IPS-18a (cell line): ENCODE results near the gene NGEF.

ENCODE experiments used
- H3K27ac ChIP-seq: one replicate; pipeline ENCODE4 v1.5.1; 2013; ENCODE audit warnings: low read length
- H3K27me3 ChIP-seq: one replicate; pipeline ENCODE4 v1.6.1; 2013; ENCODE audit warnings: mild to moderate bottlenecking, low read length; ENCODE audit not compliant: control insufficient read depth, insufficient read depth
- H3K36me3 ChIP-seq: one replicate; pipeline ENCODE4 v1.6.1; 2013; ENCODE audit warnings: low read depth, low read length; ENCODE audit not compliant: control insufficient read depth
- H3K4me1 ChIP-seq: one replicate; pipeline ENCODE4 v1.6.1; 2013; ENCODE audit warnings: low read depth, low read length; ENCODE audit not compliant: control insufficient read depth
- H3K4me3 ChIP-seq: one replicate; pipeline ENCODE4 v1.5.1; 2013; ENCODE audit warnings: low read length
- H3K9ac ChIP-seq: one replicate; pipeline ENCODE4 v1.6.1; 2013; ENCODE audit warnings: mild to moderate bottlenecking, low read length, moderate library complexity
- H3K9me3 ChIP-seq: one replicate; pipeline ENCODE4 v1.6.1; 2013; ENCODE audit warnings: low read depth, low read length; ENCODE audit not compliant: control insufficient read depth

Gene NGEF

DNA sequence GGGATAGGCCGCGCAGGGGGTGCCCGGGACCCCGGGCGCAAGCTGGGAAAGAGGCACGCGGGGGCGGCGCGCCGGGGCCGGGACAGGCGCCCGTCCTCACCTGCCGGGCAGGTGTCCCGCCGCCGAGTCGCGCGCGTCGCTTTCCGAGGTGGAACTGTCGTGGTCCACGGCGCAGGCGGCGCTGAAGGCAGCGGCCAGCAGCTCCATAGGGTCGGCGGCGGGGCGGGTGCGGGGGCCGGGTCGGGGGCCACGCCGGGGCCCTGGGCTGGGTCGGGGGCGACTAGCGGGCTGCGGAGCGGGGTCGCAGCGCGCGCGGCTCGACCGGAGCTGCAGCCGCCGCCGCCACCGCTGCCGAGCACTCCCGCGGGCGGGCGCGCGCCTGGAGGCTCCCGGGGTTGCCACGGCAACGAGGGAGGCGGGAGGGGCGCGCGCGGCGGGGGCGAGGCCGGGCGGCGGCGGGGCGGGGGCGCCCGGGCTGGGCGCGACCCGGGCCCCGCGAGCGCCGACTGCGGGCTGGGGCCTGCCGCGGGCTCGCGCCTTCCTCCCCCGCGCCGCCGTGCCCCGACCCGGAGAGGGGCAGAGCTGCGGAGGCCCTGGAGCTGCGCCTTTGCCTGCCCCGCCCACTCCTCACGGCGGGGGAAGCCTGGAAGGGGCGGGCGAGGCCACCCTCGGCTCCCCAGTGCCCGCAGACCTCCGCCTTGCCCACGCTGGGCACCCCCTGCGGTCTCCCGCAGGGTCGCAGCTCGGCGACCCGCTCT is 85.1 kb downstream of the NGEF start:
- Histone ChIP-seq H3K4me3 (peak overlapping the region; percentile 60), H3K27ac (no peak overlapping the region), H3K4me1 (peaks cover 16% of the 10 kb centered on the region), H3K36me3 (no peaks in the 10 kb centered on the region), H3K9me3 (no peaks in the 10 kb centered on the region), H3K9ac (no peak overlapping the region), H3K27me3 (peaks cover 69% of the 10 kb centered on the region)

DNA sequence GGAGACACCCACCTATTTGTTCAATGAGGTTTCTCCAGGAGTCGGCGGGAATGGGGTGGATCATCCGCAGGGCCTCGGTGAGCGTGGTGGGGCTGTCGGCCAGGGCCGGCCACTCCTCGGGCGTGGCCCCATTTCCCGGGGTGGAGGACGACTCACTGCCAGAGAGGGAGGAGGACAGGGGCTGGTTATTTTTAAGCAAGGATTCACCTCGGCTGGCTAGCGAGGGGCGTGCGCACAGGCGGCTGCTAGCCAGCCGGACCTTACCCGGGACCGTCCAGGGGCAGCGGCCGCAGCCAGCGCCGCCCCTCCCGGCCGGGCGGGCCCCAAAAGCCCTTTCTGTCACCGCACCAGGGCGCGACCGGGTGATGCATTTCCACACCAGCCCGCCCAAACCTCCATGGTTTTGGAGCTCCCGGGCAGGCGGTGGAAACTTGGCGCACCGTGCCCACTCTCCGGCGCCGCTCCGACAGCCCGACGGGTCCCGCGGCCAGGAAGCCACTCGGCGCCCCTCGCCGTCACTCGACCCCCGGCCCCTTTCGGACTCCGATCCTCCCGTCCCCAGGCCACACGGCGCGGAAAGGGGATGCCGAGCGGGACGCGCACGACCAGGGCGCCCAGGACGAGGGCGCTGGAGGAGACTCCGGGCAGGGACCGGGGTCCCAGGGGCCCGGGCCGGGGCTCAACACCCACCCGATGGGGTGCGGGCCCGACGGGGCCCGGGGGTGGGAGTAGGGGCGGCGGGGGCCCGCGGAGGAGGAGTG is 85.8 kb downstream of the NGEF start:
- H3K4me3 ChIP-seq, result peak overlapping the region; percentile 46
- no peak overlapping the region for H3K9ac ChIP-seq
- H3K27me3 ChIP-seq, result peaks cover 69% of the 10 kb centered on the region
- peaks cover 16% of the 10 kb centered on the region for H3K4me1 ChIP-seq
- no peaks in the 10 kb centered on the region for H3K36me3 ChIP-seq
- H3K27ac ChIP-seq, result no peak overlapping the region
- no peaks in the 10 kb centered on the region for H3K9me3 ChIP-seq

DNA sequence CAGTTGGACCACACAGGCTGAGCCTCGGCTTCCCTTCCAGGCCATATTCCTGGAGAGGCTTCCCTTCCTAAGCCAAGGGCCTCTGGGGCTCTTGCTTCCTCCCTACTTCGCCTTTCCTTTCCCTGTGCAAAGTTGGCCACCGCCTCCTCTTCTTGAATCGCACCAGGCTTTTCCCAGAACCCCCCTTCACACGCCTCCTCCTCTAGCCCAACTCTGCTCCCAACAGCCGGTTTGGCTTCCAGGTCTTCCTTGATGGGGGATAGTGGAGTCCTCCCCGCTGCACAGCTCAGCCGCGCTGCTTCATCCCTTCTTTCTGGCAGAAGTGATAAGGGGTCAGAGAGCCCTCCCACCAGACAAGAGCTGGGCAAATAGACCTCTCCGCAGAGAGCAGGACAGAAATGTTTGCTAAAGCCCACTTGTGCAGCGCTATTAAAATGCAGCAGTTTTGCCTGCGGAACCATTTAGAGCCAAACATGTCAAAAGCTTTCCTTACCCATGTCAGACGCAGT is 86.6 kb downstream of the NGEF start:
- peaks cover 16% of the 10 kb centered on the region for H3K4me1 ChIP-seq
- H3K27me3 ChIP-seq, result peaks cover 69% of the 10 kb centered on the region
- H3K36me3 ChIP-seq, result no peaks in the 10 kb centered on the region
- no peaks in the 10 kb centered on the region for H3K9me3 ChIP-seq
- peak overlapping the region; percentile 46 for H3K4me3 ChIP-seq
- H3K9ac ChIP-seq, result no peak overlapping the region
- H3K27ac ChIP-seq, result no peak overlapping the region

DNA sequence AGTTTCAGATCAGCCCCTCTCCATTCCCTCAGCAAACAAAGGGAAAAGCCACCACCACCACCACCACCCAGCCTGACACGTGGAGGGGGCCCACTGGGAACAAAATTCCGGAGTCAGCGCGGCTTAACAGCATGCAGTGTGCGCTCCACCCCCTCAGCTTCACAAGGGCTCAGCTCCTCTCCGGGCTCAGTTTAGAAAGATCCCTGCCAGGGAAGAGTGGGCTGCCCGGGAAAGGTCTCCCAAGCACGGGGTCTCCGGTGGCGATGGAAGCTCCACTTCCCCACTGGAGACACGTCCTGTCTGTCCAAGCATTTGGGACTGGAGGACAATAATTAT is 87.3 kb downstream of the NGEF start:
- no peak overlapping the region for H3K9ac ChIP-seq
- peaks cover 16% of the 10 kb centered on the region for H3K4me1 ChIP-seq
- H3K27me3 ChIP-seq, result peaks cover 63% of the 10 kb centered on the region
- H3K27ac ChIP-seq, result no peak overlapping the region
- H3K9me3 ChIP-seq, result no peaks in the 10 kb centered on the region
- no peaks in the 10 kb centered on the region for H3K36me3 ChIP-seq
- peak overlapping the region; percentile 9 for H3K4me3 ChIP-seq

DNA sequence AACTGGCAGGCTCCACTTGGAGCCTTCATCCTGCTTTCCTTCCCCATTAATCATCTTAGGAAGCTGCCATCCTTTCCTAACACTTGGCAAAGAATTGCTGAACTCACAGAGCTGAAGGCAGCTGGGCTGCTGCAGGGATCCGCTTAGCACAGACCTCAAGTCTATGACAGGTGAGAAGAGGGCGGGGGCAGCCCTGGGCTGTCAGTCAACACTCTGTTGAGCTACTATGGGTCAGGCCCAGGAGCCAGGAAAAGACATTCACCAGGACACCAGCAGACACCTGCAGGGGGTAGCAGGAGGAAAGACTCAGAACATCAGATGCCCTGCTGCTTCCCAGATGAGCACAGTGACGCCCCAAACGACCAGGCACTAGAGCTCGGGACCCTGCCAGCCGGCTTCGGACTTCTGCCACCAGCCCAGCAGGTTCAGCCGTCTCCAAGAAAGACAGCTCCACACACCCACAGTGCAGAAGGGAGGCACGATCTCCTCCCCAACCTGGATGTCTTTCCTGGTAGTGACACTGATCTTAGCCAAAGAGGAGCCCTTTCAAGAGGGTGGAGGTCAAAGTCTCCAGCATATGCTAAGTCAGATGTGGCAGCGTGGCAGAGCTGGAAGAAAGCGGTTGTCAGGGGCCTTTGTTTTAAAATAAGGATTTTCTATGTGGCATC is 87.8 kb downstream of the NGEF start:
- H3K4me3 ChIP-seq, result peak overlapping the region; percentile 9
- peaks cover 16% of the 10 kb centered on the region for H3K4me1 ChIP-seq
- peaks cover 58% of the 10 kb centered on the region for H3K27me3 ChIP-seq
- no peaks in the 10 kb centered on the region for H3K9me3 ChIP-seq
- H3K36me3 ChIP-seq, result no peaks in the 10 kb centered on the region
- H3K9ac ChIP-seq, result no peak overlapping the region
- no peak overlapping the region for H3K27ac ChIP-seq

DNA sequence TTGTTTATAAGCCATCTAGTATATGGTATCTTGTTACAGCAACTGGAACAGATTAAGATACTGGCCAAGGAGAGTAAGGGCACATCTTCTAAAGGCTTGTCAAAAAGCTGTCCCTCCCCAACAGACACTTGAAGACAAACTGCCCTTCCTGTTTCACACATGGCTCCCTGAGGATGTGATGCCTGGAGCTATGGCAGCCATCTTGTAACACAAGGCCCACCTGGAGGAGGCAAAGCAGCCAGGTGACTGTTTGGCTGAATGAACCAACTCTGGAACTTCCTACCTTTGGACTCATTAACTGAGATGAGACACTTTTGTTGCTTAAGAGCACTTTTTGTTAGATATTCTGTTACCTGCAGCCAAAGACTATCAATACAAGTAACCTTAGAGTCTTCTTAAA is 88.6 kb downstream of the NGEF start:
- Histone ChIP-seq H3K27me3 (peaks cover 50% of the 10 kb centered on the region), H3K36me3 (no peaks in the 10 kb centered on the region), H3K9me3 (no peaks in the 10 kb centered on the region), H3K9ac (no peak overlapping the region), H3K27ac (no peak overlapping the region), H3K4me3 (no peak overlapping the region), H3K4me1 (peaks cover 16% of the 10 kb centered on the region)

DNA sequence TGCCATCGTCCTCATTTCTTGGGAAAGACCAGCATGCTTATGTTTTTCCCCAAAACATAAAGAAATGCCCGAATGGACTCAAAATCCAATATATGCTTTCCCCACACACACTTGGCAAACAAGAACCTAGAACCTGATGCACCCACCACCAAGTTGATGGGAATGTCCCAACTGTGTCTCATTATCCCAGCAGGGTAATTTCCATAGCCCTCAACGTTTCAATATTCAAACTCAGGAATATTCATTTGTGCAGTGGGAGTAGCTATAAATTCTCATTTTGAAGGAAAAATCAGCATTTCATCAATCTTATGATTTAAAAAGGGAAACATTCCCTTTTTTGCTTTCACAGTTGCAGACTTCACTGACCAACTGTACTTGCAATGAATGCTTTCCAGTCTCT is 92.3 kb downstream of the NGEF start:
- Histone ChIP-seq H3K36me3 (no peaks in the 10 kb centered on the region), H3K9me3 (no peaks in the 10 kb centered on the region), H3K4me3 (no peak overlapping the region), H3K27me3 (peaks cover 16% of the 10 kb centered on the region), H3K4me1 (peaks cover 5% of the 10 kb centered on the region), H3K27ac (no peak overlapping the region), H3K9ac (no peak overlapping the region)

DNA sequence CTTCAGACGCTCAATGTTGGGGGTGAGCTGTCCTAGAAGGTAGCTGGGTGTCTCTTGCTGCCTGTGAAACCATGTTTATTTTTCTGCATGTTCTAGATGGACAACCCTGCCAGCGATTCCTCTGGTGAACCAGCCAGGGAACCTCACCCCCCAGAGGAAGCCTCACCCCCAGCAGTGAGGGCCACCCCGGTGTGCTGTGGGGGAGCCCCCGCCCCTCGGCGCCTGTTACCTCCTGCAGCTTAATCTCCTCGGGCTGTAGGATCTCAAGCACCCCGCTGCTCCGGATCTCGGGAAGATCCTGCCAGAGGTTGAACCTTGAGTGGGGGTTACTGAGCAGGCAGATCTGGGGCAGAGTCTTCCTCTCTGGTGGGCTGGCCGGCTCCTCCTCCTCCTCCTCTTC is 93.0 kb downstream of the NGEF start:
- Histone ChIP-seq H3K27ac (no peak overlapping the region), H3K9me3 (no peaks in the 10 kb centered on the region), H3K27me3 (peaks cover 9% of the 10 kb centered on the region), H3K4me3 (no peak overlapping the region), H3K9ac (no peak overlapping the region), H3K36me3 (no peaks in the 10 kb centered on the region), H3K4me1 (no peaks in the 10 kb centered on the region)

DNA sequence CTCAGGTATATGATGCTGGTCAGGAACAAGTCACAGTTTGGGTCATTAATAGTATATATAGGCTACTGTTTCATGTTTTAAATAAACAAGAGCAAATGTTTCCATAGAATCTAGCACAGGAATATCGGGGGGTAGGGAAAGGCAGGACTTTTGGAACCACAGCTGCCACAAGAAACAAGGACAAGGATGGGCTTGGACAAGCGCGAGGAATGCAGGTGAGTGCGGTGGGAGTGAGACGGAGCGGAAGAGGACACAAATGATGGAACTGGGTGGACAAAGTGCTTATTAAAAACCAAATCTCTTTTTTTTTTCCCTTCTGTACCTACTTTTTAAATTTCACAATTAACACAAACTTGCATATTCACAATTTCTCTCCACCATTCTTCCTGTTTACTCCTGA is 93.9 kb downstream of the NGEF start:
- no peaks in the 10 kb centered on the region for H3K4me1 ChIP-seq
- no peaks in the 10 kb centered on the region for H3K9me3 ChIP-seq
- no peak overlapping the region for H3K4me3 ChIP-seq
- H3K27ac ChIP-seq, result no peak overlapping the region
- no peak overlapping the region for H3K9ac ChIP-seq
- no peaks in the 10 kb centered on the region for H3K36me3 ChIP-seq
- H3K27me3 ChIP-seq, result no peaks in the 10 kb centered on the region

DNA sequence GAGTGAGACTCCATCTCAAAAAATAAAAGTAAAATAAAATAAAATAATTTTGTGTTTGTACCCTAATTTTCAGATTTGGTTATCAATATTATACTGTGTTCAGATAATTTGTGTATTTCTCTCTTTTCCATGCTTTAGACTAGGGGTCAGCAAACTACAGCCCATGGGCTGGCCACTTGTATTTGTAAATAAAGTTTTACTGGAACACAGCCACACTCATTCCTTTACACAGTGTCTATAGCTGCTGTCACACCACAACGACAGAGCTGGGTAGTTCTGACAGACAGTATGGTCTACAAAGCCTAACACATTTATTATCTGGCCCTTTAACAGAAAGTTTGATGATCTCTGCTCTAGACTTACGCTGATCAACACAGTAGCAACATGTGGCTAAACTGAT is 99.2 kb downstream of the NGEF start:
- no peaks in the 10 kb centered on the region for H3K4me1 ChIP-seq
- no peaks in the 10 kb centered on the region for H3K9me3 ChIP-seq
- no peak overlapping the region for H3K27ac ChIP-seq
- no peaks in the 10 kb centered on the region for H3K27me3 ChIP-seq
- no peak overlapping the region for H3K9ac ChIP-seq
- H3K4me3 ChIP-seq, result no peak overlapping the region
- H3K36me3 ChIP-seq, result no peaks in the 10 kb centered on the region

DNA sequence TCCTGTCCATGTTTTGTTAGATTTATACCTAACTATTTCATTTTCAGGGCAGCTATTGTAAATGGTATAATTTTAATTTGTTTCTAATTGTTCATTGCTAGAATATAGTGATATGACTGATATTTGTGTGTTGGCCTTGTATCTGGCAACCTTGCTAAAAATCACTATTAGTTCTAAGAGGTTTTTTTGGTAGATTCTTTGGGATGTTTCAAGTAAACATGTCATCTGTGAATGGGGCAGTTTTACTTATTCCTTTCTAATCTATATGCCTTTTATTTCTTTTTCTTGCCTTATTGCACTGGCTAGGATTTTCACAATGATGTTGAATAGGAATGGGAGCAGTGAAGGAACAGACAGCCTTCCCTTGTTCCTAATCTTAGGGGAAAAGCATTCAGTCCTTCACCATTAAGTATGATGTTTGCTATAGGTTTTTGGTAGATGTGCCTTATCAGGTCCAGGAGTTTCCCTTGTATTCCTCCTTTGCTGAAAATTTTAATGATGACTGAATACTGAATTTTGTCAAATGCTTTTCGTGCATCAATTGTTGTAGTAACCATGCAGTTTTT is 101.3 kb downstream of the NGEF start:
- no peaks in the 10 kb centered on the region for H3K9me3 ChIP-seq
- no peak overlapping the region for H3K4me3 ChIP-seq
- H3K9ac ChIP-seq, result no peak overlapping the region
- H3K27ac ChIP-seq, result no peak overlapping the region
- H3K4me1 ChIP-seq, result peaks cover 3% of the 10 kb centered on the region
- H3K27me3 ChIP-seq, result no peaks in the 10 kb centered on the region
- no peaks in the 10 kb centered on the region for H3K36me3 ChIP-seq
